GM19025 (cell line): ENCODE data around the gene COLEC11.
A peak's percentile ranks its signal among the peaks of the same experiment; 100 is the strongest.
"Not testable (repeated sequence)": the region's sequence is repeated elsewhere in the genome, so short reads cannot be mapped to it uniquely, and the experiment has no call there.

ENCODE experiments used
- ATAC-seq: cut with Tn5 transposase; IDR thresholded peaks from one replicate; pipeline ENCODE4 v1.9.1; 2021; ENCODE audit warnings: mild to moderate bottlenecking, low read depth, moderate library complexity; ENCODE audit not compliant: unreplicated experiment

Gene COLEC11

GRCh38 chr2:3635975-3636327 is 41.0 kb downstream of the COLEC11 start:
- ATAC-seq, result not testable (repeated sequence)

- ATAC-seq, result no peak
Observed at GRCh38 chr2:3636586-3637310, 41.8 kb downstream of the COLEC11 start.

DNA sequence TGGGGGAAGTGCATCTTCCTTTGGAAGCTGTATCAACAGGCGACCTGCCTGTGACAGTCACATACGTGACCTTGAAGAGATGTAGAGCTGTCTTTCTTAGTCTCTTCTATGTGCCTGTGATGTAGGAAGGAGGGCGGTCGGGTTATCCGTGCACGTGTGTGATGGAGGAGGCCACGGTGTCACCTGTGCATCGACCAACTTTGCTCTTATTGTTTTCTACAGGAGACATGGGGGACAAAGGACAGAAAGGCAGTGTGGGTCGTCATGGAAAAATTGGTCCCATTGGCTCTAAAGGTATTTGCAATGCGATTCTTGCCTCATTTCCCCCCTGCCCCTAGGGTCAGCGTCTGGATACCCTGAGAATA is 42.4 kb downstream of the COLEC11 start:
- no peak for ATAC-seq

DNA sequence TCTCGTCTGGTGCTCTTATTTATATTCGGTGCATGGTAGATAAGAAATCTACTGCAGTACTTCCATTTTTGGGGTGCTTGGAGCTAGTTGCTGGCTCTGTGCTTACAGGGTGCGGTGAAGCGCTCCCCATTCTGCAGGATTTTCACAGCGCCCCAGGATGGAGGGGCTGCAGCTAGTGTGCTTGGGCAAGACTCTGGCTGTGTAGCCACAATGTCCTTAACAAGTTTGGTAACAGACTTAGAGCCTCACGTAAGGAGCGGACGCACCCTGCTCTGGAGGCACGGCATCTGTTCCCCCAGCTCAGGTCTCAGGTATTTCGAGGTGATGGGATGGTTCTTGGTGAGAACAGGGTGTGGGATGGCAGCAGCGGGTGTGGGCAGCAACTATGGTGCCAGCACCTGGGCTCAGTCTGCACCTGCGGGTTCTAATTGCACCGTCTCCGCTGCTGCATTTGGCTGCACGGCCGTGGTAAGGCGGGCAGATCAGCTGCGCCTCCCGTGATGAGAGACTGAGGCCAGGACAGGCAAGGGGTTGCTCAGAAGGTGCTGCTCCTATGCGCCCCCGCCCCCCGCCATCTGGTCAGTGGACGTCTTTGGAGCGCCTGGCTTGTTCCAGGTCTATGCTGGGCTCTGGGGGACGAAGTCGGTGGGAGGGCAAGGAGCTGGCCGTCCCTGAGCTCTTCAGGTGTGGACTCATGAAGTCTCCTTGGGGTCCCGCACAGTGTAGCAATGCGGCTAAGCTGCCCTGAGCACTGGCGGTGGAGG is 43.0 kb downstream of the COLEC11 start:
- ATAC-seq, result no peak

- no peak for ATAC-seq
Observed at GRCh38 chr2:3638456-3638810, 43.5 kb downstream of the COLEC11 start.

GRCh38 chr2:3639015-3639630 is 44.2 kb downstream of the COLEC11 start:
- ATAC-seq, result no peak

GRCh38 chr2:3639653-3640052 is 44.7 kb downstream of the COLEC11 start:
- ATAC-seq, result no peak

GRCh38 chr2:3641181-3641580 is 46.3 kb downstream of the COLEC11 start:
- ATAC-seq, result no peak

DNA sequence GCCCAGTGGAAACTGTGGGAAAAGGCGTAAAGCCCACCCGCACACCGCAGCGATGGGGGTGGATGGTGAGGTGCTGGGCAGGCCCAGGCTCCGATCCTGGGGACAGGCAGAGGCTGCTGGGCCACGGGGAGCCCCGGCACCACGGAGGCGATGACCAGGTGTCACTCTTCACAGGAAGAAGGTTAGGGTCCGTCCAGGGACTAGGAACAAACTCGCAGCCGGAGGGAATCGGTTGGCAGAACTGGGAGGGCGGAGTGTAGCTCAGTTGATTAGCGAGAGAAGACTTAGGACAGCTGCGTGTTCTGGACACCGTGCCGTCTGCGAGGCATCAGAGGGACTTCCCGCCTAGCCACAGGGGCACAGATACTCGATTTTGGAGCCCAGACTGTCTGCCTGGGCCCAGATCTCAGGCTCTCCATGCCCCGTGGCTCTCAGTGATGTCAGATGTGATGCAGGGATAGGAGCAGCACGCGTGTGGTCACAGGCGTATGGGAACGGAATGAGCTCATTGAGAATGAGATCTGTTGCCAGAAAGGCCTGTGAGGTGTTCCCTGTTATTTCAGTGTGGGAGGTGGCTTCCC is 47.0 kb downstream of the COLEC11 start:
- ATAC-seq, result no peak

DNA sequence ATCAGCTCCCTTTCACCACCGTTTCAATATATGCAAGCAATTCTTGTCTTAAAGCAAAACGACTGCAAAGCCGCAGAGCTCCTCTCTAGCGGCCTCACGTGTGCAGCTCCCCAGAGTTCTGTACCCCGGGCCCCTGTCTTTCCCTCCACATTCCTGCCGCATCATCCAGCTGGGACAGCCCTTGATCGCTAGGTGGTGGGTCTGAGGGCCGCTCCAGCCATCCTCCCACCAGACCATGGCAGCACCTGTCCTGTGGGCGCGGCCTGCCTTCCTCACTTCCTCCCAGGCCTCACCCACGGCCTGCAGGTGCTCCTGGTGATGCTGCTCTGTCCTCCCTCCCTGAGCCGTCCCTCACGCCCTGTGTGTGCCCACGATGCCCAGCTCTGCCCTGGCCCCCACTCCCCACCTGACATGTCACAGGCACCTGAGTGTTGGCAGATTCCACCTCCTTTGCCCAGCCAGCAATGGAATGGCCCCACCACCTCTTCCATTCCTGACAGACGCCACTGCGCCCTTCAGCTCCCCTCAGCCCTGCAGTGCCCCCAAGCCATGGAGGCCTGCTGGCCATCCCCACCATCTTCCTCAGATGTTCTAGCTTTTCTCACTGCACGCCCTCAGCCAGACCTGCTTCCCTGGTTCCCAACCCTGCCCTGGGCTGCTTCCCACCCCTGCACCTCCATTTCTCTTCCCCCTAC is 47.8 kb downstream of the COLEC11 start:
- no peak for ATAC-seq

- no peak for ATAC-seq
Observed at GRCh38 chr2:3643371-3644245, 48.7 kb downstream of the COLEC11 start.

DNA sequence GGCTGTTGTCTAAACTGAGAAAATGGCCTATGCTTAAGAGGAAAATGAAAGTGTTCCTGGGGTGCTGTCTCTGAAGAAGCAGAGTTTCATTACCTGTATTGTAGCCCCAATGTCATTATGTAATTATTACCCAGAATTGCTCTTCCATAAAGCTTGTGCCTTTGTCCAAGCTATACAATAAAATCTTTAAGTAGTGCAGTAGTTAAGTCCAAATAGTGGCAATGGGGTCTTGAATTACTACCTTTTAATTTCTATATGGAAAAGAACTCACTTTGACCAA is 49.3 kb downstream of the COLEC11 start:
- peak; percentile 68 for ATAC-seq

GRCh38 chr2:3644891-3645605 is 50.1 kb downstream of the COLEC11 start:
- no peak for ATAC-seq

DNA sequence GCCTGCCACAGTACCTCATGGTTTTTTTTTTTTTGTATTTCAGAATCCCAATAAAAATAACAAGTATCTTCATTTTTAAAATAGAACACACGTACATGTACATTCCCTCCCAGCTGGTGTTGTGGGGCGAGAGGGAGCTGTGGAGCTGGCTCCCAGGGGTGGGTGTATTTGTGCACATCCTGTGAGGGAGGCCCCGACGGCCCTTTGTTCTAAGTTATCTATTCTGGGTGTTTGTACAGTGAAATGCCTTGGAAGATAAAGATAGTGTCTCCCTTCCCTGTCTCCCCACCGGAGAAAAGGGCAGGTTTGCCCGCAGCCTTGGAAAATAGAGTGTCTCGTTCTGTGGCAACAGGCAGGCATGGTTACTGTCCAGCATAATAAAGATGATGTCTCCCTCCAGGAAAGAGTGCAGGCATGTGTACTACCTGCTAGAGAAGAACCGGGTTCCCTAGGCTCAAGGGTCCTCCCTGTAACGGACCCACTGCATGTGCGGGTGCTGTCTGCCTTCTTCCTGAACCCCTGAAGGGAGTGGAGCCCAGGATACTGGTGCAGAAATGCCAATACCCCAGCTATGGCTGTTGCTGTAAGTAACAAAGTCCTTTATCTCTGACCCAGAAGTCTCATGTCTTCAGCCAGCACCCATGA is 51.0 kb downstream of the COLEC11 start:
- no peak for ATAC-seq

GRCh38 chr2:3646446-3646845 is 51.5 kb downstream of the COLEC11 start:
- no peak for ATAC-seq

DNA sequence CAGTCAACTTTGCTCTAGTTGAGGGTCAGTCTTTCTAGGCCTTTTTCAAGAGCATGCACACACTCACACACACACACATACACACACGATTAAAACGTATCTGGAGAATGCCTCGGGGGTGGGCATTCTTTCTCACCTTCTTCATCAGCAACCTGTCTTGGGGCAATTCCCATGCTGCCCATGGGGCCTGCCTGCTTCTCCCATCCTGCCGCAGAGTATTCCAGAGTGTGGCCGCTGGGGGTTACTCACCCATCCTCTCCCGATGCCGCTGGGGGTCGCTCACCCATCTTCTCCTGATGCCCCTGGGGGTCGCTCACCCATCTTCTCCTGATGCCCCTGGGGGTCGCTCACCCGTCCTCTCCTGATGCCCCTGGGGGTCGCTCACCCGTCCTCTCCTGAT is 52.3 kb downstream of the COLEC11 start:
- ATAC-seq, result no peak

- ATAC-seq, result no peak
Observed at GRCh38 chr2:3647831-3648651, 53.1 kb downstream of the COLEC11 start.

GRCh38 chr2:3648652-3649177 is 53.8 kb downstream of the COLEC11 start:
- ATAC-seq, result no peak
